Peyer's patch (tissue), 4 donors: ENCODE data around the gene MOSPD2. TPM values are rescaled to one million over a fixed set of nuclear protein-coding genes. Genes with fewer than 3 reads are reported as not detected.

Experiments
- DNase-seq, 3 donors: peaks; one replicate each; pipeline ENCODE4 v3.0.0-alpha.2; 2017 to 2019
- H3K27ac ChIP-seq, 4 donors: fragments of 200-600 bp; sonication (generic); one replicate each; pipeline ENCODE4 v1.5.1; 2016 to 2019
- H3K27me3 ChIP-seq, 2 donors: fragments of 200-600 bp; sonication (generic); one replicate each; pipeline ENCODE4 v1.5.1; 2019
- H3K36me3 ChIP-seq, 3 donors: fragments of 200-600 bp; sonication (generic); one replicate each; pipeline ENCODE4 v1.5.1; 2016 to 2019
- H3K4me1 ChIP-seq, 4 donors: fragments of 200-600 bp; sonication (generic); one replicate each; pipeline ENCODE4 v1.5.1; 2016 to 2019
- H3K4me3 ChIP-seq, 4 donors: fragments of 200-600 bp; sonication (generic); 1 replicate in 3 of 4; 2 replicates in 1 of 4; pipeline ENCODE4 v1.5.1; 2016 to 2019; ENCODE audit warnings: mild to moderate bottlenecking in 1 of 4
- H3K9me3 ChIP-seq, 4 donors: fragments of 200-600 bp; sonication (generic); one replicate each; pipeline ENCODE4 v1.5.1; 2016 to 2019; ENCODE audit warnings: mild to moderate bottlenecking in 1 of 4
- POLR2A ChIP-seq, 2 donors: fragments of 450-650 bp; IDR thresholded peaks; one replicate each; pipeline ENCODE4 v1.5.1; 2017; ENCODE audit warnings: antibody characterized with exemption in 2 of 2, mild to moderate bottlenecking in 2 of 2, moderate library complexity in 2 of 2
- total RNA-seq, 4 donors: library from RNA; depleted of rRNA; stranded (reverse); fragments of >200 nt; gene quantifications; one replicate each; pipeline ENCODE4 v1.1.0, GENCODE V29; 2016
- TF ChIP-seq, protein P1 (sequence below), 6 experiments: fragments of 450-650 bp in 4 of 6; fragments of 200-600 bp in 2 of 6; sonication (generic) in 1 of 6; IDR thresholded peaks; one replicate each; pipeline ENCODE4 v1.5.1; 2017 to 2019; ENCODE audit warnings: antibody characterized with exemption in 6 of 6, mild to moderate bottlenecking in 3 of 6, moderate library complexity in 1 of 6

MOSPD2 gene
- total RNA-seq, 4 donors from 2014 or later = 9.9 to 24.2 (median 22.0) TPM

DNA sequence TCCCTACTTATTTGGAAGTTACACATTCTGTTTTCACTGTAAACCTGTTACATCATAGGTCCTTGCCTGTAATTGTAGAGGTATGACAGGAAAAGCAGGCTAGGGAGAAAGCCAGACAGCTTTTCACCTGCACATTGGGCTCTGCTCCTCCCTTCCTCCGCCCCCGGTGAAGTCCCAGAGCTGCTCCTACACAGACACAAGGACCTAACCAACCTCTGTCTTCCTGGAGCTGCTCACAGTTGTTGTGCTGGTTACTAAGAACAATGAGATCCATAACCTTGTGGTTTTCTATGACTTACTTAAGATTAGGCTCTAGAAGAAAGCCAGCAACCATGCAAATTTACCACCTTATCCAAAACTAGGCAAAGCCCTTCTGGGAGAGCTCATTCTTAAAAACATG is 40.0 kb downstream of the MOSPD2 start:
- no peaks in the 10 kb centered on the region for H3K27me3 ChIP-seq
- H3K4me1 ChIP-seq = no peaks in the 10 kb centered on the region
- TF ChIP-seq, protein P1, sequence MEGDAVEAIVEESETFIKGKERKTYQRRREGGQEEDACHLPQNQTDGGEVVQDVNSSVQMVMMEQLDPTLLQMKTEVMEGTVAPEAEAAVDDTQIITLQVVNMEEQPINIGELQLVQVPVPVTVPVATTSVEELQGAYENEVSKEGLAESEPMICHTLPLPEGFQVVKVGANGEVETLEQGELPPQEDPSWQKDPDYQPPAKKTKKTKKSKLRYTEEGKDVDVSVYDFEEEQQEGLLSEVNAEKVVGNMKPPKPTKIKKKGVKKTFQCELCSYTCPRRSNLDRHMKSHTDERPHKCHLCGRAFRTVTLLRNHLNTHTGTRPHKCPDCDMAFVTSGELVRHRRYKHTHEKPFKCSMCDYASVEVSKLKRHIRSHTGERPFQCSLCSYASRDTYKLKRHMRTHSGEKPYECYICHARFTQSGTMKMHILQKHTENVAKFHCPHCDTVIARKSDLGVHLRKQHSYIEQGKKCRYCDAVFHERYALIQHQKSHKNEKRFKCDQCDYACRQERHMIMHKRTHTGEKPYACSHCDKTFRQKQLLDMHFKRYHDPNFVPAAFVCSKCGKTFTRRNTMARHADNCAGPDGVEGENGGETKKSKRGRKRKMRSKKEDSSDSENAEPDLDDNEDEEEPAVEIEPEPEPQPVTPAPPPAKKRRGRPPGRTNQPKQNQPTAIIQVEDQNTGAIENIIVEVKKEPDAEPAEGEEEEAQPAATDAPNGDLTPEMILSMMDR (IDR thresholded peaks at IDR 0.05) = no peak
- TF ChIP-seq POLR2A (IDR thresholded peaks at IDR 0.05) = no peak
- no peaks in the 10 kb centered on the region for H3K9me3 ChIP-seq
- no peak overlapping the region for H3K27ac ChIP-seq
- H3K4me3 ChIP-seq = no peak overlapping the region
- no peak for DNase-seq
- H3K36me3 ChIP-seq = peaks cover 0 to 27% (median 0%) of the 10 kb centered on the region in 3 donors

DNA sequence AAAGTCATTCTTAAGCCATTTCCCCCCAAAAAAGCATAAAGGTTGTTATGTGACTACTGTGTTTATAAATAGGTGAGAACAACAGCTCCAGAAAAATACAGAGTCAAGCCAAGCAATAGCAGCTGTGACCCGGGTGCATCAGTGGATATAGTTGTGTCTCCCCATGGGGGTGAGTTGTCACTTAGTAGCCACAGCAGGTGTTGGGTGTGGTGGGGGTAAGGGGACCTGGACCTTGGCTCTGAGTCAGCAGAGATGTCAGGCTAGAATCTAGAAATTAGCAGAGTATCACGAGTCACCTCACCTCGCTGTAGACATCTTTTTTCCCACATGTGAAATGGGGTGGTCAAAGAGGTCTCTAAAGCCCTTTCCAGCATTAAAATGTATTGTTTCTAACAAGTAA is 42.4 kb downstream of the MOSPD2 start:
- TF ChIP-seq, protein P1 (IDR thresholded peaks at IDR 0.05) = no peak
- no peak for TF ChIP-seq POLR2A (IDR thresholded peaks at IDR 0.05)
- DNase-seq = no peak
- Histone ChIP-seq H3K9me3 (no peaks in the 10 kb centered on the region), H3K4me1 (no peaks in the 10 kb centered on the region), H3K27ac (no peak overlapping the region), H3K27me3 (no peaks in the 10 kb centered on the region), H3K36me3 (peaks cover 0 to 27% (median 0%) of the 10 kb centered on the region in 3 donors), H3K4me3 (no peak overlapping the region)

DNA sequence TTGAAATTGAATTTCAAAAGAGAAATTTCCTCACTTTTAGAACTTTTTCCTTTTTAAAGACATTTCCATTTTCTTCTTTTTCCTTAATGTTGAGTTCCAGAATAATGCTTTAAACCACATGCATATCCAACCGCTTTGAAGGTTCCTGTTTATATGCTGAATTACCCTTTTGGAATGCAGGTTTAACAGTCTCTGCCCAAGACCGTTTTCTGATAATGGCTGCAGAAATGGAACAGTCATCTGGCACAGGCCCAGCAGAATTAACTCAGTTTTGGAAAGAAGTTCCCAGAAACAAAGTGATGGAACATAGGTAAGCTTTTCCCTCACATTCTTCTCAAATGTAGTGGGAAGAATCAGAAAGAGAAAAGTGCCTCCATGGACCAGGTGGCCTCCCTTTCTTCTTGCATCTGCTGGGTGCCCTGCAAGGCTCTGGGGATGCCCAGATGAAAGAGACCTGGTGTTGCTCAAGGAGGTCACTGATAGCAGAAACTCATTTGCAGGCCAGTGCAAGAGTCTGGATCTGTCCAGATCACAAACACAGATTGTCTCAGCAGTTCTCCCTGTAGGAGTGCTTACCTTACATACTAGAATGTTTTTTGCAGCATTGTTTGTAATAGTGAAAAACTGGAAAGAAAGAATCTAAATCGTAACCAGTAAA is 42.9 kb downstream of the MOSPD2 start:
- Histone ChIP-seq H3K27ac (no peak overlapping the region), H3K27me3 (no peaks in the 10 kb centered on the region), H3K9me3 (no peaks in the 10 kb centered on the region), H3K4me1 (no peaks in the 10 kb centered on the region), H3K36me3 (peaks cover 0 to 27% (median 0%) of the 10 kb centered on the region in 3 donors), H3K4me3 (no peak overlapping the region)
- no peak for TF ChIP-seq POLR2A (IDR thresholded peaks at IDR 0.05)
- DNase-seq = no peak

DNA sequence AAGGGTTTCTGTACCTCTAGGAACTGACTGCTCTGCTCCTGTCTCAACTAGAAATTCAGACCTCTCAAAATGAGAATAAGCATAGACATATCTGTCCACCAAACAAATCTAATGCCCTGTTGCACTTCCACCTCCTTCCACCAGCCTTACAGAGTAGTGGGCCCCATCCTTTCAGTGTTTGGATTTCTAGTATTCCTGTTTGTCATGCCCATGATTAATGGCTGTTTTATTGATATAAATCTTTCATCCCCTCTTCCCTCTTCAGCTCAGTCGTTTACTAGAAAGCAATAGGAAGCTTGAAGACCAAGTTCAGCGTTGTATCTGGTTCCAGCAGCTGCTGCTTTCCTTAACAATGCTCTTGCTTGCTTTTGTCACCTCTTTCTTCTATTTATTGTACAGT is 46.2 kb downstream of the MOSPD2 start:
- TF ChIP-seq, protein P1 (IDR thresholded peaks at IDR 0.05) = no peak
- TF ChIP-seq POLR2A (IDR thresholded peaks at IDR 0.05) = no peak
- H3K27me3 ChIP-seq = no peaks in the 10 kb centered on the region
- peaks cover 0 to 11% (median 0%) of the 10 kb centered on the region in 3 donors for H3K36me3 ChIP-seq
- H3K27ac ChIP-seq = no peak overlapping the region
- no peak overlapping the region for H3K4me3 ChIP-seq
- no peaks in the 10 kb centered on the region for H3K4me1 ChIP-seq
- DNase-seq = no peak
- H3K9me3 ChIP-seq = no peaks in the 10 kb centered on the region

DNA sequence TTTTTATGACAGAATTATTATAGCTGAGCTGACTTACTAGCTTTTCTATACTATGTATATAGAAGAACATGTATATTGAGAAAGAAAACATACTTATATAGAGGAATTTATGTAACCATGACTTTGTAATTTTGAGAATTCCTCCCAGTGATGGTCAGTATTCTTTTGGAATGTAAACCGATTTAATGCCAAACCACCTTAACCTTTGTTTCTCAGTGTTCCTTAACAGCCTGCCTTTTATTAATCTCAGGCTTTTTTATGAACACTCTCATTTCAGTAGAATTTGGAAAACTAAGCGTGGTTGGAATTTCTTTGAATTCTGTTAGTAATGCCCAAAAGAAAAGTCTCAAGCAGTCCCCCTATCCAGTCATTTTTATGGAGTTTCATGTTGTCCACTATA is 47.0 kb downstream of the MOSPD2 start:
- no peaks in the 10 kb centered on the region for H3K9me3 ChIP-seq
- H3K27ac ChIP-seq = no peak overlapping the region
- H3K27me3 ChIP-seq = no peaks in the 10 kb centered on the region
- DNase-seq = no peak
- no peak for TF ChIP-seq POLR2A (IDR thresholded peaks at IDR 0.05)
- TF ChIP-seq, protein P1 (IDR thresholded peaks at IDR 0.05) = no peak
- peaks cover 0 to 11% (median 0%) of the 10 kb centered on the region in 3 donors for H3K36me3 ChIP-seq
- no peak overlapping the region for H3K4me3 ChIP-seq
- H3K4me1 ChIP-seq = no peaks in the 10 kb centered on the region

DNA sequence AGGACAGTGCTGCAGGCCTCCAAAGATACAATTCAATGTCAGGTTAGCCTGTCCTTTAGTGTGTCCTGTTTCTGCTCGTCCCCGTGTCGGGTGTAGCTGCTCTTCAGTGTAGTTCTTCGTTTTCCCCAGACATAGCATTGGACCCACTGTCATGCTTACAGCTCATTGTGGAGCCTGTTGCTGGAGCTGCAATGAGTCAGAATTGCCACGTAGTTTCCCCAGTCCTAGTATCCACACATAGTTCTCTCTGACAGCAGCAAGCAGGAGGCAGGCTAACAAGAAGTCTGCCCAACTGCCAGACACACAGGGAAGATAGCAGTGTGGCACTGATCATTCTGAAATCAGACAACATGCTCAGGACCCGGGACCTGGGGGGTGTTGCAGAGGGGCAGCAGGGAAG is 49.2 kb downstream of the MOSPD2 start:
- no peak for TF ChIP-seq POLR2A (IDR thresholded peaks at IDR 0.05)
- TF ChIP-seq, protein P1 (IDR thresholded peaks at IDR 0.05) = no peak
- no peak for DNase-seq
- Histone ChIP-seq H3K27ac (no peak overlapping the region), H3K4me1 (no peaks in the 10 kb centered on the region), H3K27me3 (no peaks in the 10 kb centered on the region), H3K9me3 (no peaks in the 10 kb centered on the region), H3K36me3 (no peaks in the 10 kb centered on the region), H3K4me3 (no peak overlapping the region)
